Fibroblast of lung (primary cell): ENCODE measurements around the gene DENND2D. TPM values are rescaled to one million over a fixed set of nuclear protein-coding genes. Genes with fewer than 3 reads are reported as not detected.

Experiments used
- DNase-seq, 2 donors: peaks; one replicate each; pipeline versions ENCODE4 v3.0.0 to v3.0.0-alpha.2; 2010; ENCODE audit warnings: low read depth in 2 of 2
- H2AFZ ChIP-seq: 2 replicates; pipeline ENCODE4 v1.5.1; 2012; ENCODE audit warnings: low read length, control low read depth, inconsistent platforms
- H3K27ac ChIP-seq: 2 replicates; pipeline ENCODE4 v1.5.1; 2011; ENCODE audit warnings: low read length, control low read depth; ENCODE audit not compliant: insufficient read depth
- H3K27me3 ChIP-seq: 2 replicates; pipeline ENCODE4 v1.5.1; 2011; ENCODE audit warnings: mild to moderate bottlenecking, low read length; ENCODE audit not compliant: control insufficient read depth, insufficient read depth
- H3K36me3 ChIP-seq: 2 replicates; pipeline ENCODE4 v1.5.1; 2011; ENCODE audit warnings: low read length; ENCODE audit not compliant: control insufficient read depth, insufficient read depth
- H3K4me1 ChIP-seq: 2 replicates; pipeline ENCODE4 v1.5.1; 2011; ENCODE audit warnings: low read length; ENCODE audit not compliant: control insufficient read depth, insufficient read depth; ENCODE audit errors: extremely low read depth
- H3K4me2 ChIP-seq: 2 replicates; pipeline ENCODE4 v1.5.1; 2011; ENCODE audit warnings: low read length, control low read depth; ENCODE audit not compliant: insufficient read depth; ENCODE audit errors: extremely low read depth
- H3K4me3 ChIP-seq, 4 experiments: fragments of 200-600 bp in 1 of 4; sonication (generic) in 1 of 4; replicated peaks in 1 of 4; 2 replicates each; pipeline ENCODE4 v1.5.1; 2011 to 2016; ENCODE audit warnings: low read length in 4 of 4, low read depth in 3 of 4, mild to moderate bottlenecking in 3 of 4, control low read depth in 2 of 4, inconsistent platforms in 1 of 4, mixed read lengths in 1 of 4; ENCODE audit not compliant: insufficient read depth in 1 of 4; ENCODE audit errors: control extremely low read depth in 1 of 4
- H3K79me2 ChIP-seq: 2 replicates; pipeline ENCODE4 v1.5.1; 2012; ENCODE audit warnings: mild to moderate bottlenecking, low read length, inconsistent platforms; ENCODE audit not compliant: control insufficient read depth, insufficient read depth
- H3K9ac ChIP-seq: 2 replicates; pipeline ENCODE4 v1.5.1; 2011; ENCODE audit warnings: mild to moderate bottlenecking, low read length, control low read depth; ENCODE audit not compliant: insufficient read depth
- H3K9me3 ChIP-seq: 2 replicates; pipeline ENCODE4 v1.5.1; 2012; ENCODE audit warnings: low read depth, low read length; ENCODE audit not compliant: control insufficient read depth, insufficient read depth
- H4K20me1 ChIP-seq: 2 replicates; pipeline ENCODE4 v1.5.1; 2011; ENCODE audit warnings: low read length; ENCODE audit not compliant: control insufficient read depth, insufficient read depth; ENCODE audit errors: extremely low read depth
- EZH2 ChIP-seq: IDR thresholded peaks from 2 replicates; pipeline ENCODE4 v1.5.1; 2012; ENCODE audit warnings: low read length, control low read depth, mild to moderate bottlenecking; ENCODE audit errors: missing control alignments
- polyA plus RNA-seq, 2 donors: library from polyadenylated mRNA; depleted of rRNA in 1 of 2; stranded (reverse) in 1 of 2; unstranded in 1 of 2; fragments of >200 nt; gene quantifications; 2 replicates each; pipeline ENCODE4 v1.2.1, GENCODE V29; 2011 to 2012; ENCODE audit warnings: missing spikeins in 1 of 2
- total RNA-seq: library from RNA; depleted of rRNA; stranded (reverse); fragments of >200 nt; gene quantifications from 2 replicates; pipeline ENCODE4 v1.2.1, GENCODE V29; 2014
- TF ChIP-seq, protein P1 (sequence below), 2 donors: IDR thresholded peaks in 1 of 2; conservative IDR thresholded peaks in 1 of 2; 1 replicate in 1 of 2; 2 replicates in 1 of 2; pipeline ENCODE4 v1.5.1; 2011 to 2012; ENCODE audit warnings: low read length in 2 of 2, control low read depth in 1 of 2, inconsistent platforms in 1 of 2, low read depth in 1 of 2, mild to moderate bottlenecking in 1 of 2

The DENND2D gene
- total and polyA plus RNA-seq, 2 donors (not counting 1 experiment from before 2014, with no cell fraction given) = 2.2 to 15.7 TPM

DNA sequence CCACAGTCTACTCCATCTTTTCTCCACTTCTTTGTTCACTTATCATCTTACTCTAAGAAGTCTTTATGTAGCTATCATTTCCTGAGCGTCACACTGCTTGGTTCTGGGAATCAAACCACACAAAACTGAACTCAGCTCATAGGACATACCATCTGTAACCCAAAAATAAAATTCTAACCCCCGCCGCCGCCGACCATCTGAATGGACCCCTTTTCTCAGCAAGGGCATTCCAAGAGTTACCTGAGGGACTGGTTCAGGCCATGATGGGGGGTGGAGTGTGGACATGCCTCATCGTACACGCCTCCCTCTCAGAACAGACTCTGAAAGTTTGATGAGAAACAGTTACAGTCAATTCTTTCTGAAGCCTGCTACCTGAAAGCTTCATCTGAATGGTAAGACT is 14.4 kb upstream of the DENND2D start:
- no peak for DNase-seq
- Histone ChIP-seq H3K4me1 (no peaks in the 10 kb centered on the region), H3K9ac (no peak overlapping the region), H4K20me1 (no peaks in the 10 kb centered on the region), H3K27ac (no peak overlapping the region), H3K27me3 (no peaks in the 10 kb centered on the region), H3K9me3 (no peaks in the 10 kb centered on the region), H3K4me2 (no peak overlapping the region), H3K36me3 (no peaks in the 10 kb centered on the region), H3K79me2 (no peaks in the 10 kb centered on the region), H3K4me3 (no peak overlapping the region), H2AFZ (no peak overlapping the region)
- TF ChIP-seq, protein P1, sequence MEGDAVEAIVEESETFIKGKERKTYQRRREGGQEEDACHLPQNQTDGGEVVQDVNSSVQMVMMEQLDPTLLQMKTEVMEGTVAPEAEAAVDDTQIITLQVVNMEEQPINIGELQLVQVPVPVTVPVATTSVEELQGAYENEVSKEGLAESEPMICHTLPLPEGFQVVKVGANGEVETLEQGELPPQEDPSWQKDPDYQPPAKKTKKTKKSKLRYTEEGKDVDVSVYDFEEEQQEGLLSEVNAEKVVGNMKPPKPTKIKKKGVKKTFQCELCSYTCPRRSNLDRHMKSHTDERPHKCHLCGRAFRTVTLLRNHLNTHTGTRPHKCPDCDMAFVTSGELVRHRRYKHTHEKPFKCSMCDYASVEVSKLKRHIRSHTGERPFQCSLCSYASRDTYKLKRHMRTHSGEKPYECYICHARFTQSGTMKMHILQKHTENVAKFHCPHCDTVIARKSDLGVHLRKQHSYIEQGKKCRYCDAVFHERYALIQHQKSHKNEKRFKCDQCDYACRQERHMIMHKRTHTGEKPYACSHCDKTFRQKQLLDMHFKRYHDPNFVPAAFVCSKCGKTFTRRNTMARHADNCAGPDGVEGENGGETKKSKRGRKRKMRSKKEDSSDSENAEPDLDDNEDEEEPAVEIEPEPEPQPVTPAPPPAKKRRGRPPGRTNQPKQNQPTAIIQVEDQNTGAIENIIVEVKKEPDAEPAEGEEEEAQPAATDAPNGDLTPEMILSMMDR (conservative IDR thresholded peaks at IDR 0.05 in 1 of 2, IDR thresholded peaks at IDR 0.05 in 1 of 2; ENCODE audit: low read depth in 1 of 2, low read length in 2 of 2) = no peak
- TF ChIP-seq EZH2 = no peak

DNA sequence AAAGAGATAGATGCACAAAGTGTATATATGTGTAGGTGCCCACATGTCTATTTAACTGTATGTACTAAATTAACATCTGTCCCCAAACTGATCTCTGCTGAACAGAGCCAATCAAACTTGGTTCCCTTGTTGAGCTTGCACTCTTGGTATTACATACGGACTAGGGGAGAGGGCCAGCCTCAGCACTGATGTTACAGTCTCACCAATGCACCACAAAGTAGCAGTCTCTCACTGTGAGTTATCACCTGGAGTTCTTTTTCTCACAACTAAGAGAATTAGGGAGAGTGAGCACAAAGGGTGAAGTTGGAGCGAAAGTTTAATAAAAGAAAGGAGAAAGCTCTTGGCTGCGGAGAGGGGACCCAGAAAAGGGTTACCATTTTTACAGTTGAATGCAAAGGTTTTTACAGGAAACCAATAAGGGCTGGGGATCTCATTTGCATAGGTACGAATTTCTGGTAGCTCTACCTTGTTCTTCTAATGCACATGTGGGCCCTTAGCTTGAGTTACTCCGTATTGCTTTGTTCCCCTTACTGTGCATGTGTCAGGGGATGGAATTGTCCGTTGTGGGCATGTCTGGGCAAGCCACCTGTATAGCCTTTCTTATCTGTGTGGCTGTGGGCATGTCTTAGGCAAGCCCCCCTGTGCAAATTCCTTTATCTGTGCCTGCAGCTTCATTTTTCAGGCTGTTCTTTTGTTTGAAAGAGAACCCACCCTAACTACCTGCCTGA is 13.8 kb upstream of the DENND2D start:
- TF ChIP-seq, protein P1 (conservative IDR thresholded peaks at IDR 0.05 in 1 of 2, IDR thresholded peaks at IDR 0.05 in 1 of 2; ENCODE audit: low read depth in 1 of 2, low read length in 2 of 2) = no peak
- TF ChIP-seq EZH2 = no peak
- H3K27me3 ChIP-seq = no peaks in the 10 kb centered on the region
- peak in 1 of 2 donors; percentile 26 for DNase-seq
- H3K9ac ChIP-seq = no peak overlapping the region
- no peak overlapping the region for H3K27ac ChIP-seq
- no peaks in the 10 kb centered on the region for H4K20me1 ChIP-seq
- H3K36me3 ChIP-seq = no peaks in the 10 kb centered on the region
- no peak overlapping the region for H3K4me3 ChIP-seq
- no peaks in the 10 kb centered on the region for H3K4me1 ChIP-seq
- H2AFZ ChIP-seq = no peak overlapping the region
- H3K9me3 ChIP-seq = no peaks in the 10 kb centered on the region
- no peaks in the 10 kb centered on the region for H3K79me2 ChIP-seq
- H3K4me2 ChIP-seq = no peak overlapping the region

DNA sequence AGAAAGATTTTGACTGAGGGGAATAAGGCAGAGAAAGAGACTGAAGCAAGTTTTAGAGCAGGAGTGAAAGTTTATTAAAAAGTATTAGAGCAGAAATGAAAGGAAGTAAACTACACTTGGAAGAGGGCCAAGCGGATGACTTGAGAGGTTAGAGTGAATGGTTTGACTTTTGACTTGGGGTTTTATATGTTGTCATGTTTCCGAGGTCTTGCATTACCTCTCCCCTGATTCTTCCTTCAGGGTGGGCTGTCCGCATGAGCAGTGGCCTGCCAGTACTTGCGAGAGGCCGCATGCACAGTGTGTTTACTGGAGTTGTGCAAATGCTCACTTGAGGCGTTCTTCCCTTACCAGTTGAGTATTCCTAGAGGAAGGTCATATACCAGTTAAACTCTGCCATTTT is 13.0 kb upstream of the DENND2D start:
- Histone ChIP-seq H3K9ac (no peak overlapping the region), H3K9me3 (no peaks in the 10 kb centered on the region), H2AFZ (no peak overlapping the region)

More for the DNA sequence above, 13.0 kb upstream of the DENND2D start:
- Histone ChIP-seq H3K4me1 (no peaks in the 10 kb centered on the region), H3K4me2 (no peak overlapping the region), H3K4me3 (no peak overlapping the region), H3K27me3 (no peaks in the 10 kb centered on the region), H4K20me1 (no peaks in the 10 kb centered on the region), H3K79me2 (no peaks in the 10 kb centered on the region), H3K36me3 (no peaks in the 10 kb centered on the region), H3K27ac (no peak overlapping the region)
- no peak for DNase-seq
- TF ChIP-seq, protein P1 (conservative IDR thresholded peaks at IDR 0.05 in 1 of 2, IDR thresholded peaks at IDR 0.05 in 1 of 2; ENCODE audit: low read depth in 1 of 2, low read length in 2 of 2) = no peak
- no peak for TF ChIP-seq EZH2
